B cell (primary cell): ENCODE measurements around the gene MED12L. TPM values are rescaled to one million over a fixed set of nuclear protein-coding genes. Genes with fewer than 3 reads are reported as not detected.

Experiments
- ATAC-seq: fragments of 200-7000 bp; cut with Tn5 transposase; one replicate; pipeline ENCODE4 v1.10.0; 2021; ENCODE audit warnings: low read depth, mild to moderate bottlenecking, moderate number of reproducible peaks, moderate library complexity
- CTCF ChIA-PET: fragments of 350-600 bp; sonication (Branson Sonifier 250); formaldehyde crosslinking; loops from one replicate; lab custom pipeline; 2021; ENCODE audit warnings: antibody characterized with exemption, inconsistent platforms; lab: Charles Lee
- POLR2A ChIA-PET: fragments of 350-600 bp; sonication (Branson Sonifier 250); formaldehyde crosslinking; loops from one replicate; lab custom pipeline; 2021; ENCODE audit warnings: antibody characterized with exemption; lab: Charles Lee
- DNase-seq: peaks from one replicate; pipeline ENCODE4 v3.0.0; 2013
- H2AFZ ChIP-seq: 2 replicates; pipeline ENCODE4 v1.6.1; 2012; ENCODE audit warnings: mild to moderate bottlenecking, low read depth, low read length; ENCODE audit not compliant: insufficient read depth, poor library complexity, severe bottlenecking
- H3K27ac ChIP-seq, 2 donors: 1 replicate in 1 of 2; 2 replicates in 1 of 2; pipeline ENCODE4 v1.5.1; 2012 to 2013; ENCODE audit warnings: low read length in 2 of 2, mild to moderate bottlenecking in 2 of 2, moderate library complexity in 1 of 2
- H3K27me3 ChIP-seq, 4 experiments: fragments of 200-600 bp in 1 of 4; sonication (generic) in 1 of 4; replicated peaks in 1 of 4; 1 replicate in 2 of 4; 2 replicates in 2 of 4; pipeline versions ENCODE4 v1.6.1 to v1.7.0; 2013 to 2016; ENCODE audit warnings: low read length in 3 of 4, mild to moderate bottlenecking in 2 of 4, mixed read lengths in 1 of 4, moderate library complexity in 1 of 4; ENCODE audit not compliant: insufficient read depth in 4 of 4, control insufficient read depth in 3 of 4; ENCODE audit errors: control extremely low read depth in 1 of 4
- H3K36me3 ChIP-seq, 2 experiments: replicated peaks in 1 of 2; 1 replicate in 1 of 2; 2 replicates in 1 of 2; pipeline versions ENCODE4 v1.6.1 to v1.7.1; 2013; ENCODE audit warnings: low read length in 1 of 2; ENCODE audit not compliant: insufficient read depth in 2 of 2, control insufficient read depth in 1 of 2; ENCODE audit errors: control extremely low read depth in 1 of 2, extremely low read depth in 1 of 2
- H3K4me1 ChIP-seq, 2 donors: fragments of 200-600 bp in 1 of 2; sonication (generic) in 1 of 2; 1 replicate in 1 of 2; 2 replicates in 1 of 2; pipeline versions ENCODE4 v1.5.1 to v1.6.1; 2013 to 2017; ENCODE audit warnings: low read length in 2 of 2; ENCODE audit not compliant: control insufficient read depth in 2 of 2, insufficient read depth in 2 of 2
- H3K4me2 ChIP-seq: replicated peaks from 2 replicates; pipeline ENCODE3; 2012; ENCODE audit warnings: mild to moderate bottlenecking, low read depth, low read length; ENCODE audit not compliant: poor library complexity, severe bottlenecking
- H3K4me3 ChIP-seq, 5 experiments: fragments of 200-600 bp in 1 of 5; sonication (generic) in 1 of 5; 1 replicate in 3 of 5; 2 replicates in 2 of 5; pipeline versions ENCODE4 v1.5.1 to v1.7.0; 2011 to 2016; ENCODE audit warnings: low read length in 4 of 5, mild to moderate bottlenecking in 4 of 5, low read depth in 2 of 5, control low read depth in 1 of 5, moderate library complexity in 1 of 5; ENCODE audit not compliant: insufficient read depth in 1 of 5; ENCODE audit errors: control extremely low read depth in 1 of 5, extremely low read depth in 1 of 5
- H3K79me2 ChIP-seq: fragments of 200-600 bp; sonication (generic); one replicate; pipeline ENCODE4 v1.6.0; 2016; ENCODE audit warnings: low read length; ENCODE audit not compliant: control insufficient read depth, insufficient read depth
- H3K9ac ChIP-seq: fragments of 200-600 bp; sonication (generic); 2 replicates; pipeline ENCODE4 v1.6.1; 2017; ENCODE audit warnings: mild to moderate bottlenecking, low read length, moderate library complexity
- H3K9me3 ChIP-seq, 3 donors: one replicate each; pipeline versions ENCODE4 v1.6.1 to v1.7.1; 2013; ENCODE audit warnings: low read length in 2 of 3; ENCODE audit not compliant: control insufficient read depth in 2 of 3, insufficient read depth in 1 of 3; ENCODE audit errors: control extremely low read depth in 1 of 3
- H4K20me1 ChIP-seq: 2 replicates; pipeline ENCODE4 v1.6.0; 2012; ENCODE audit warnings: mild to moderate bottlenecking, low read length; ENCODE audit not compliant: insufficient read depth, control insufficient read depth, poor library complexity, severe bottlenecking
- H3K27ac Mint-ChIP-seq: one replicate; pipeline ENCODE4 v1.8.0; 2021; ENCODE audit warnings: mixed read lengths
- H3K27me3 Mint-ChIP-seq: one replicate; pipeline ENCODE4 v1.8.0; 2021; ENCODE audit warnings: mixed read lengths
- H3K4me1 Mint-ChIP-seq: one replicate; pipeline ENCODE4 v1.8.0; 2021; ENCODE audit warnings: mixed read lengths
- H3K4me3 Mint-ChIP-seq: one replicate; pipeline ENCODE4 v1.8.0; 2021; ENCODE audit warnings: mixed read lengths
- H3K9me3 Mint-ChIP-seq: one replicate; pipeline ENCODE4 v1.8.0; 2022; ENCODE audit warnings: mixed read lengths; ENCODE audit not compliant: insufficient read depth
- EZH2 ChIP-seq: IDR thresholded peaks from 2 replicates; pipeline ENCODE4 v1.6.1; 2012; ENCODE audit warnings: borderline replicate concordance, low read depth, mild to moderate bottlenecking, moderate library complexity, low read length; ENCODE audit not compliant: insufficient read depth, poor library complexity, severe bottlenecking
- WGBS: methylation state at CpG from one replicate; pipeline ENCODE4 v1.1.5; 2013; ENCODE audit warnings: missing lambda C conversion rate; ENCODE audit not compliant: insufficient coverage; 5-methylcytosine and 5-hydroxymethylcytosine counted together
- intact Hi-C: fragments of 100-400 bp; cut with micrococcal nuclease; formaldehyde crosslinking; loops from one replicate; pipeline ENCODE4 v1.10.0; 2022
- polyA plus RNA-seq: library from polyadenylated mRNA; depleted of rRNA; stranded (reverse); fragments of >200 nt; gene quantifications from 2 replicates; pipeline ENCODE4 v1.2.3, GENCODE V29; 2012
- total RNA-seq, 2 donors: library from RNA; stranded (reverse); fragments of 120-200 nt in 1 of 2; gene quantifications; 1 replicate in 1 of 2; 2 replicates in 1 of 2; pipeline versions ENCODE4 v1.2.3 to v1.2.4, GENCODE V29; 2013 to 2022
- TF ChIP-seq, protein P1 (sequence below): fragments of 200-600 bp; IDR thresholded peaks from one replicate; pipeline ENCODE4 v1.8.0; 2022; ENCODE audit warnings: antibody characterized with exemption, mild to moderate bottlenecking

MED12L gene
- total and polyA plus RNA-seq, 2 donors (not counting 1 experiment from before 2014, with no cell fraction given): 0.07 to 0.30 TPM

DNA sequence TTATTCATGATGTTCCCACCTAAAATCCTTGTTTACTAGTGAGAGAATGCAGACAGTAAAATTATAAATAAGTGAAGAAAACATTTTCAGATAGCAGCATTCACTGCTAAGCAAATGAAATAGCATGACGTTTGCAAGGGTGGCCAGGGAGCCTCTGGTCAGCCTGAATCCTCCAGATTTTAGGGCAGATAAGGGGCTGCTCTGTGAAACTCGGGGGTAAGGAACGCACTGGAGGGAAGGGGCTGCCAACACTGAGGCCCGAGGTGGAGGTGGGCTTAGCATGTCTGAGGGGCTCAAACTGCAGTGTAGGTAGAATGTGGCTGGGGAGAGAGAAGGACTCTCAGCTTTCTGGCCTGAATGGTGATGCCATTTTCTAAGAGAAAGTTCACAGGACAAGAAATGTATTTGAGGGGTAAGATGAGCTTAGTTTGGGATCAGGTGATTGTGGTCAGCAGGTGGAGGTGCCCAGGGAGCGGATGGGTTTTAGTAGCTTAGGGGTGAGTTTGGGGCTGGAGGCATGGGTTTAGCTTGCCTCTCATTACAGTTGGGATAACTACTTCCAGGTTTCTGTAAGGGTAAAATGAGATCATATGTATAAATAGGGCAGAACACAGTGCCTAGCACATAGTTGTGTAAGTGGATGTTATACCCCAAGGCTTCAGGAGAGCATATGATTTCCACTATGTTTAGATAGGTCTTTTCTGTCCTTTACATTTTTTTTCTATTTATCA lies 97.0 kb downstream of the MED12L start:
- Histone ChIP-seq H3K9ac (no peak overlapping the region), H3K4me3 (no peak overlapping the region), H4K20me1 (no peaks in the 10 kb centered on the region), H3K27me3 (no peaks in the 10 kb centered on the region), H3K4me1 (no peaks in the 10 kb centered on the region), H2AFZ (no peak overlapping the region), H3K79me2 (no peaks in the 10 kb centered on the region), H3K9me3 (no peaks in the 10 kb centered on the region), H3K4me2 (no peak overlapping the region), H3K36me3 (no peaks in the 10 kb centered on the region), H3K27ac (no peak overlapping the region)
- DNase-seq (no peak), ATAC-seq (no peak)
- ChIA-PET POLR2A (no interaction called here), CTCF (interaction anchor here (1.2 to 1.6 kb wide), 3 partner anchors 14 to 257 kb away, joined by 3 to 7 read pairs (median 3); no protein-coding TSS in a partner anchor)
- Mint-ChIP-seq H3K27ac (no peak overlapping the region), H3K4me3 (no peak overlapping the region), H3K9me3 (no peaks in the 10 kb centered on the region), H3K4me1 (no peaks in the 10 kb centered on the region), H3K27me3 (no peaks in the 10 kb centered on the region)
- intact Hi-C loops: no loop called here
- WGBS: 92% methylated on average over 5 of the region's 5 CpGs
- no peak for TF ChIP-seq EZH2
- TF ChIP-seq, protein P1, sequence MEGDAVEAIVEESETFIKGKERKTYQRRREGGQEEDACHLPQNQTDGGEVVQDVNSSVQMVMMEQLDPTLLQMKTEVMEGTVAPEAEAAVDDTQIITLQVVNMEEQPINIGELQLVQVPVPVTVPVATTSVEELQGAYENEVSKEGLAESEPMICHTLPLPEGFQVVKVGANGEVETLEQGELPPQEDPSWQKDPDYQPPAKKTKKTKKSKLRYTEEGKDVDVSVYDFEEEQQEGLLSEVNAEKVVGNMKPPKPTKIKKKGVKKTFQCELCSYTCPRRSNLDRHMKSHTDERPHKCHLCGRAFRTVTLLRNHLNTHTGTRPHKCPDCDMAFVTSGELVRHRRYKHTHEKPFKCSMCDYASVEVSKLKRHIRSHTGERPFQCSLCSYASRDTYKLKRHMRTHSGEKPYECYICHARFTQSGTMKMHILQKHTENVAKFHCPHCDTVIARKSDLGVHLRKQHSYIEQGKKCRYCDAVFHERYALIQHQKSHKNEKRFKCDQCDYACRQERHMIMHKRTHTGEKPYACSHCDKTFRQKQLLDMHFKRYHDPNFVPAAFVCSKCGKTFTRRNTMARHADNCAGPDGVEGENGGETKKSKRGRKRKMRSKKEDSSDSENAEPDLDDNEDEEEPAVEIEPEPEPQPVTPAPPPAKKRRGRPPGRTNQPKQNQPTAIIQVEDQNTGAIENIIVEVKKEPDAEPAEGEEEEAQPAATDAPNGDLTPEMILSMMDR: no peak

DNA sequence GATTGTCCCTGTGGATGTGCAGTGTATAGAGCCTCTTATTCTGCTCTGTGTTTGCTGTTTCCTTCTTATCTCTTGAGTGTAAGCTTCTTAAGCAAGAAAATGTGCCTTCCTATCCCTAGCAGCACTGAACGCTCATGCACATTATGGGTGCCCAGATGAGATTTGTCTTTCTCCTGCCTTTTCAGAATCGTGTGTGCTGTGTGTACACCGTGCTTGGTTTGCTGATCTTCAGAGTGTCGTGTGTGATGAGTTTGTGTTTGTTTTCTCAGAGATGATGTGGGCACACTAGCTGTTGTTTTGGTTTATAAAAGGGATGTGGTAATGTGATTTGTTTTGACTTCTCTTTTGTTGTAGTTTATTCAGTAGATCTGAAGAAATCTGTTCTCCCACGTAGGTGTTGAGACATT lies 97.8 kb downstream of the MED12L start:
- no peaks in the 10 kb centered on the region for H3K9me3 Mint-ChIP-seq
- no peaks in the 10 kb centered on the region for H3K9me3 ChIP-seq
- no peak overlapping the region for H3K4me2 ChIP-seq
- no peak overlapping the region for H2AFZ ChIP-seq
- POLR2A ChIA-PET: no interaction called here
- CTCF ChIA-PET: interaction anchor here (1.0 to 1.3 kb wide), 3 partner anchors 15 to 45 kb away, joined by 3 to 7 read pairs (median 3); no protein-coding TSS in a partner anchor
- 83% methylated on average over 1 of the region's 5 CpGs for WGBS
- H3K27ac ChIP-seq: no peak overlapping the region
- no peaks in the 10 kb centered on the region for H3K4me1 Mint-ChIP-seq
- H3K4me1 ChIP-seq: no peaks in the 10 kb centered on the region
- H3K9ac ChIP-seq: no peak overlapping the region
- no peak overlapping the region for H3K27ac Mint-ChIP-seq
- ATAC-seq: no peak
- no peak overlapping the region for H3K4me3 ChIP-seq
- intact Hi-C loops: no loop called here
- H3K36me3 ChIP-seq: no peaks in the 10 kb centered on the region
- no peak overlapping the region for H3K4me3 Mint-ChIP-seq
- no peaks in the 10 kb centered on the region for H4K20me1 ChIP-seq
- TF ChIP-seq EZH2: no peak
- TF ChIP-seq, protein P1: no peak
- H3K79me2 ChIP-seq: no peaks in the 10 kb centered on the region
- no peaks in the 10 kb centered on the region for H3K27me3 Mint-ChIP-seq
- no peaks in the 10 kb centered on the region for H3K27me3 ChIP-seq
- DNase-seq: no peak
